ENCODE data around the gene SYNE1.
"Not testable (repeated sequence)": the region's sequence is repeated elsewhere in the genome, so short reads cannot be mapped to it uniquely, and the experiment has no call there.

The SYNE1 gene

GRCh38 chr6:152499931-152500330 lies 137.2 kb downstream of the SYNE1 start:
- Histone ChIP-seq H3K36me3 (ENCODE audit: control insufficient read depth, insufficient read depth, low read length) (no peaks in the 10 kb centered on the region), H3K27me3 (ENCODE audit: control insufficient read depth, insufficient read depth, low read length) (no peaks in the 10 kb centered on the region), H3K4me1 (ENCODE audit: control insufficient read depth, insufficient read depth, low read length) (no peaks in the 10 kb centered on the region), H3K27ac (ENCODE audit: low read depth, low read length) (no peak overlapping the region), H3K9ac (ENCODE audit: low read length) (no peak overlapping the region), H3K4me3 (ENCODE audit: low read length) (no peak overlapping the region)

- Histone ChIP-seq H3K36me3 (ENCODE audit: control insufficient read depth, insufficient read depth, low read length) (no peaks in the 10 kb centered on the region), H3K27me3 (ENCODE audit: control insufficient read depth, insufficient read depth, low read length) (no peaks in the 10 kb centered on the region), H3K4me1 (ENCODE audit: control insufficient read depth, insufficient read depth, low read length) (no peaks in the 10 kb centered on the region), H3K9ac (ENCODE audit: low read length) (no peak overlapping the region), H3K27ac (ENCODE audit: low read depth, low read length) (no peak overlapping the region), H3K4me3 (ENCODE audit: low read length) (no peak overlapping the region)
These were observed 140.4 kb downstream of the SYNE1 start for GRCh38 chr6:152496731-152497130.

GRCh38 chr6:152495456-152495855 lies 141.7 kb downstream of the SYNE1 start:
- H3K27me3 ChIP-seq (ENCODE audit: control insufficient read depth, insufficient read depth, low read length); H3K4me1 ChIP-seq (ENCODE audit: control insufficient read depth, insufficient read depth, low read length); H3K36me3 ChIP-seq (ENCODE audit: control insufficient read depth, insufficient read depth, low read length); H3K27ac ChIP-seq (ENCODE audit: low read depth, low read length); H3K4me3 ChIP-seq (ENCODE audit: low read length); H3K9ac ChIP-seq (ENCODE audit: low read length): not testable (repeated sequence)

- not testable (repeated sequence) for H3K4me3 ChIP-seq (ENCODE audit: low read length); H3K27me3 ChIP-seq (ENCODE audit: control insufficient read depth, insufficient read depth, low read length); H3K4me1 ChIP-seq (ENCODE audit: control insufficient read depth, insufficient read depth, low read length); H3K36me3 ChIP-seq (ENCODE audit: control insufficient read depth, insufficient read depth, low read length); H3K9ac ChIP-seq (ENCODE audit: low read length); H3K27ac ChIP-seq (ENCODE audit: low read depth, low read length)
These were observed 144.9 kb downstream of the SYNE1 start for GRCh38 chr6:152492281-152492680.

- H3K4me3 ChIP-seq (ENCODE audit: low read length); H3K9ac ChIP-seq (ENCODE audit: low read length); H3K36me3 ChIP-seq (ENCODE audit: control insufficient read depth, insufficient read depth, low read length); H3K4me1 ChIP-seq (ENCODE audit: control insufficient read depth, insufficient read depth, low read length); H3K27me3 ChIP-seq (ENCODE audit: control insufficient read depth, insufficient read depth, low read length); H3K27ac ChIP-seq (ENCODE audit: low read depth, low read length): not testable (repeated sequence)
These were observed 145.7 kb downstream of the SYNE1 start for GRCh38 chr6:152491501-152491900.

GRCh38 chr6:152490971-152491378 lies 146.2 kb downstream of the SYNE1 start:
- H3K9ac ChIP-seq (ENCODE audit: low read length); H3K27ac ChIP-seq (ENCODE audit: low read depth, low read length); H3K4me3 ChIP-seq (ENCODE audit: low read length); H3K27me3 ChIP-seq (ENCODE audit: control insufficient read depth, insufficient read depth, low read length); H3K4me1 ChIP-seq (ENCODE audit: control insufficient read depth, insufficient read depth, low read length); H3K36me3 ChIP-seq (ENCODE audit: control insufficient read depth, insufficient read depth, low read length): not testable (repeated sequence)

- Histone ChIP-seq H3K36me3 (ENCODE audit: control insufficient read depth, insufficient read depth, low read length) (no peaks in the 10 kb centered on the region), H3K4me3 (ENCODE audit: low read length) (no peak overlapping the region), H3K27me3 (ENCODE audit: control insufficient read depth, insufficient read depth, low read length) (no peaks in the 10 kb centered on the region)
These were observed 152.4 kb downstream of the SYNE1 start for GRCh38 chr6:152484806-152485205.

GRCh38 chr6:152482289-152482688 lies 154.9 kb downstream of the SYNE1 start:
- H3K9ac ChIP-seq (ENCODE audit: low read length): no peak overlapping the region
- no peaks in the 10 kb centered on the region for H3K27me3 ChIP-seq (ENCODE audit: control insufficient read depth, insufficient read depth, low read length)
- no peak overlapping the region for H3K4me3 ChIP-seq (ENCODE audit: low read length)
- H3K27ac ChIP-seq (ENCODE audit: low read depth, low read length): no peak overlapping the region
- H3K36me3 ChIP-seq (ENCODE audit: control insufficient read depth, insufficient read depth, low read length): no peaks in the 10 kb centered on the region
- no peaks in the 10 kb centered on the region for H3K4me1 ChIP-seq (ENCODE audit: control insufficient read depth, insufficient read depth, low read length)

More at GRCh38 chr6:152484806-152485205, 152.4 kb downstream of the SYNE1 start:
- H3K9ac ChIP-seq (ENCODE audit: low read length): no peak overlapping the region
- H3K4me1 ChIP-seq (ENCODE audit: control insufficient read depth, insufficient read depth, low read length): no peaks in the 10 kb centered on the region
- no peak overlapping the region for H3K27ac ChIP-seq (ENCODE audit: low read depth, low read length)

GRCh38 chr6:152478377-152479010 lies 158.7 kb downstream of the SYNE1 start:
- Histone ChIP-seq H3K9ac (ENCODE audit: low read length) (no peak overlapping the region), H3K27me3 (ENCODE audit: control insufficient read depth, insufficient read depth, low read length) (no peaks in the 10 kb centered on the region), H3K27ac (ENCODE audit: low read depth, low read length) (no peak overlapping the region), H3K4me3 (ENCODE audit: low read length) (no peak overlapping the region), H3K4me1 (ENCODE audit: control insufficient read depth, insufficient read depth, low read length) (no peaks in the 10 kb centered on the region), H3K36me3 (ENCODE audit: control insufficient read depth, insufficient read depth, low read length) (no peaks in the 10 kb centered on the region)

- Histone ChIP-seq H3K27ac (ENCODE audit: low read depth, low read length) (no peak overlapping the region), H3K36me3 (ENCODE audit: control insufficient read depth, insufficient read depth, low read length) (no peaks in the 10 kb centered on the region), H3K4me1 (ENCODE audit: control insufficient read depth, insufficient read depth, low read length) (peaks cover 2% of the 10 kb centered on the region), H3K9ac (ENCODE audit: low read length) (no peak overlapping the region), H3K27me3 (ENCODE audit: control insufficient read depth, insufficient read depth, low read length) (no peaks in the 10 kb centered on the region), H3K4me3 (ENCODE audit: low read length) (no peak overlapping the region)
These were observed 162.8 kb downstream of the SYNE1 start for GRCh38 chr6:152474354-152474753.

GRCh38 chr6:152472325-152472724 lies 164.8 kb downstream of the SYNE1 start:
- no peak overlapping the region for H3K4me3 ChIP-seq (ENCODE audit: low read length)
- H3K36me3 ChIP-seq (ENCODE audit: control insufficient read depth, insufficient read depth, low read length): no peaks in the 10 kb centered on the region
- no peak overlapping the region for H3K27ac ChIP-seq (ENCODE audit: low read depth, low read length)
- H3K27me3 ChIP-seq (ENCODE audit: control insufficient read depth, insufficient read depth, low read length): no peaks in the 10 kb centered on the region
- no peak overlapping the region for H3K9ac ChIP-seq (ENCODE audit: low read length)
- H3K4me1 ChIP-seq (ENCODE audit: control insufficient read depth, insufficient read depth, low read length): peaks cover 2% of the 10 kb centered on the region

- no peak overlapping the region for H3K9ac ChIP-seq (ENCODE audit: low read length)
- peak overlapping the region; percentile 7 for H3K4me3 ChIP-seq (ENCODE audit: low read length)
- peak overlapping the region; percentile 2 for H3K27ac ChIP-seq (ENCODE audit: low read depth, low read length)
- H3K36me3 ChIP-seq (ENCODE audit: control insufficient read depth, insufficient read depth, low read length): no peaks in the 10 kb centered on the region
- H3K27me3 ChIP-seq (ENCODE audit: control insufficient read depth, insufficient read depth, low read length): no peaks in the 10 kb centered on the region
- H3K4me1 ChIP-seq (ENCODE audit: control insufficient read depth, insufficient read depth, low read length): peaks cover 2% of the 10 kb centered on the region
These were observed 165.5 kb downstream of the SYNE1 start for GRCh38 chr6:152471456-152472265.

- peak overlapping the region; percentile 5 for H3K4me3 ChIP-seq (ENCODE audit: low read length)
These were observed 174.0 kb downstream of the SYNE1 start for GRCh38 chr6:152463164-152463563.

More at GRCh38 chr6:152463164-152463563, 174.0 kb downstream of the SYNE1 start:
- H3K27ac ChIP-seq (ENCODE audit: low read depth, low read length): no peak overlapping the region
- H3K36me3 ChIP-seq (ENCODE audit: control insufficient read depth, insufficient read depth, low read length): no peaks in the 10 kb centered on the region
- H3K4me1 ChIP-seq (ENCODE audit: control insufficient read depth, insufficient read depth, low read length): no peaks in the 10 kb centered on the region
- no peak overlapping the region for H3K9ac ChIP-seq (ENCODE audit: low read length)
- no peaks in the 10 kb centered on the region for H3K27me3 ChIP-seq (ENCODE audit: control insufficient read depth, insufficient read depth, low read length)
